B cell (primary cell): Measurements from ENCODE around the gene VCAM1. TPM values are rescaled to one million over a fixed set of nuclear protein-coding genes. Genes with fewer than 3 reads are reported as not detected.

Experiments
- ATAC-seq: fragments of 200-7000 bp; cut with Tn5 transposase; one replicate; pipeline ENCODE4 v1.10.0; 2021; ENCODE audit warnings: low read depth, mild to moderate bottlenecking, moderate number of reproducible peaks, moderate library complexity
- CTCF ChIA-PET: fragments of 350-600 bp; sonication (Branson Sonifier 250); formaldehyde crosslinking; loops from one replicate; lab custom pipeline; 2021; ENCODE audit warnings: antibody characterized with exemption, inconsistent platforms; lab: Charles Lee
- POLR2A ChIA-PET: fragments of 350-600 bp; sonication (Branson Sonifier 250); formaldehyde crosslinking; loops from one replicate; lab custom pipeline; 2021; ENCODE audit warnings: antibody characterized with exemption; lab: Charles Lee
- DNase-seq: peaks from one replicate; pipeline ENCODE4 v3.0.0; 2013
- H2AFZ ChIP-seq: 2 replicates; pipeline ENCODE4 v1.6.1; 2012; ENCODE audit warnings: mild to moderate bottlenecking, low read depth, low read length; ENCODE audit not compliant: insufficient read depth, poor library complexity, severe bottlenecking
- H3K27ac ChIP-seq, 2 donors: 1 replicate in 1 of 2; 2 replicates in 1 of 2; pipeline ENCODE4 v1.5.1; 2012 to 2013; ENCODE audit warnings: low read length in 2 of 2, mild to moderate bottlenecking in 2 of 2, moderate library complexity in 1 of 2
- H3K27me3 ChIP-seq, 4 experiments: fragments of 200-600 bp in 1 of 4; sonication (generic) in 1 of 4; replicated peaks in 1 of 4; 1 replicate in 2 of 4; 2 replicates in 2 of 4; pipeline versions ENCODE4 v1.6.1 to v1.7.0; 2013 to 2016; ENCODE audit warnings: low read length in 3 of 4, mild to moderate bottlenecking in 2 of 4, mixed read lengths in 1 of 4, moderate library complexity in 1 of 4; ENCODE audit not compliant: insufficient read depth in 4 of 4, control insufficient read depth in 3 of 4; ENCODE audit errors: control extremely low read depth in 1 of 4
- H3K36me3 ChIP-seq, 2 experiments: replicated peaks in 1 of 2; 1 replicate in 1 of 2; 2 replicates in 1 of 2; pipeline versions ENCODE4 v1.6.1 to v1.7.1; 2013; ENCODE audit warnings: low read length in 1 of 2; ENCODE audit not compliant: insufficient read depth in 2 of 2, control insufficient read depth in 1 of 2; ENCODE audit errors: control extremely low read depth in 1 of 2, extremely low read depth in 1 of 2
- H3K4me1 ChIP-seq, 2 donors: fragments of 200-600 bp in 1 of 2; sonication (generic) in 1 of 2; 1 replicate in 1 of 2; 2 replicates in 1 of 2; pipeline versions ENCODE4 v1.5.1 to v1.6.1; 2013 to 2017; ENCODE audit warnings: low read length in 2 of 2; ENCODE audit not compliant: control insufficient read depth in 2 of 2, insufficient read depth in 2 of 2
- H3K4me2 ChIP-seq: replicated peaks from 2 replicates; pipeline ENCODE3; 2012; ENCODE audit warnings: mild to moderate bottlenecking, low read depth, low read length; ENCODE audit not compliant: poor library complexity, severe bottlenecking
- H3K4me3 ChIP-seq, 5 experiments: fragments of 200-600 bp in 1 of 5; sonication (generic) in 1 of 5; 1 replicate in 3 of 5; 2 replicates in 2 of 5; pipeline versions ENCODE4 v1.5.1 to v1.7.0; 2011 to 2016; ENCODE audit warnings: low read length in 4 of 5, mild to moderate bottlenecking in 4 of 5, low read depth in 2 of 5, control low read depth in 1 of 5, moderate library complexity in 1 of 5; ENCODE audit not compliant: insufficient read depth in 1 of 5; ENCODE audit errors: control extremely low read depth in 1 of 5, extremely low read depth in 1 of 5
- H3K79me2 ChIP-seq: fragments of 200-600 bp; sonication (generic); one replicate; pipeline ENCODE4 v1.6.0; 2016; ENCODE audit warnings: low read length; ENCODE audit not compliant: control insufficient read depth, insufficient read depth
- H3K9ac ChIP-seq: fragments of 200-600 bp; sonication (generic); 2 replicates; pipeline ENCODE4 v1.6.1; 2017; ENCODE audit warnings: mild to moderate bottlenecking, low read length, moderate library complexity
- H3K9me3 ChIP-seq, 3 donors: one replicate each; pipeline versions ENCODE4 v1.6.1 to v1.7.1; 2013; ENCODE audit warnings: low read length in 2 of 3; ENCODE audit not compliant: control insufficient read depth in 2 of 3, insufficient read depth in 1 of 3; ENCODE audit errors: control extremely low read depth in 1 of 3
- H4K20me1 ChIP-seq: 2 replicates; pipeline ENCODE4 v1.6.0; 2012; ENCODE audit warnings: mild to moderate bottlenecking, low read length; ENCODE audit not compliant: insufficient read depth, control insufficient read depth, poor library complexity, severe bottlenecking
- H3K27ac Mint-ChIP-seq: one replicate; pipeline ENCODE4 v1.8.0; 2021; ENCODE audit warnings: mixed read lengths
- H3K27me3 Mint-ChIP-seq: one replicate; pipeline ENCODE4 v1.8.0; 2021; ENCODE audit warnings: mixed read lengths
- H3K4me1 Mint-ChIP-seq: one replicate; pipeline ENCODE4 v1.8.0; 2021; ENCODE audit warnings: mixed read lengths
- H3K4me3 Mint-ChIP-seq: one replicate; pipeline ENCODE4 v1.8.0; 2021; ENCODE audit warnings: mixed read lengths
- H3K9me3 Mint-ChIP-seq: one replicate; pipeline ENCODE4 v1.8.0; 2022; ENCODE audit warnings: mixed read lengths; ENCODE audit not compliant: insufficient read depth
- CTCF ChIP-seq: fragments of 200-600 bp; IDR thresholded peaks from one replicate; pipeline ENCODE4 v1.8.0; 2022; ENCODE audit warnings: antibody characterized with exemption, mild to moderate bottlenecking
- EZH2 ChIP-seq: IDR thresholded peaks from 2 replicates; pipeline ENCODE4 v1.6.1; 2012; ENCODE audit warnings: borderline replicate concordance, low read depth, mild to moderate bottlenecking, moderate library complexity, low read length; ENCODE audit not compliant: insufficient read depth, poor library complexity, severe bottlenecking
- whole genome bisulfite sequencing: methylation state at CpG from one replicate; pipeline ENCODE4 v1.1.5; 2013; ENCODE audit warnings: missing lambda C conversion rate; ENCODE audit not compliant: insufficient coverage; 5-methylcytosine and 5-hydroxymethylcytosine counted together
- intact Hi-C: fragments of 100-400 bp; cut with micrococcal nuclease; formaldehyde crosslinking; loops from one replicate; pipeline ENCODE4 v1.10.0; 2022
- polyA plus RNA-seq: library from polyadenylated mRNA; depleted of rRNA; stranded (reverse); fragments of >200 nt; gene quantifications from 2 replicates; pipeline ENCODE4 v1.2.3, GENCODE V29; 2012
- total RNA-seq, 2 donors: library from RNA; stranded (reverse); fragments of 120-200 nt in 1 of 2; gene quantifications; 1 replicate in 1 of 2; 2 replicates in 1 of 2; pipeline versions ENCODE4 v1.2.3 to v1.2.4, GENCODE V29; 2013 to 2022

Gene VCAM1
- total and polyA plus RNA-seq, 2 donors (not counting 1 experiment from before 2014, with no cell fraction given): not detected

- Mint-ChIP-seq H3K27me3 (peaks cover 24% of the 10 kb centered on the region), H3K9me3 (no peaks in the 10 kb centered on the region), H3K4me1 (no peaks in the 10 kb centered on the region), H3K4me3 (no peak overlapping the region), H3K27ac (no peak overlapping the region)
- no peak for DNase-seq
- no peaks in the 10 kb centered on the region for H4K20me1 ChIP-seq
- ChIA-PET CTCF (no interaction called here), POLR2A (no interaction called here)
- no peaks in the 10 kb centered on the region for H3K36me3 ChIP-seq
- no peak overlapping the region for H3K9ac ChIP-seq
- 100% methylated on average over 1 of the region's 2 CpGs for WGBS
- no peak overlapping the region for H2AFZ ChIP-seq
- no peak overlapping the region for H3K27ac ChIP-seq
- H3K4me1 ChIP-seq: no peaks in the 10 kb centered on the region
- intact Hi-C loops: no loop called here
- no peak for ATAC-seq
- H3K27me3 ChIP-seq: peaks cover 0 to 5% (median 2%) of the 10 kb centered on the region in 4 experiments
- no peak overlapping the region for H3K4me3 ChIP-seq
- no peak for TF ChIP-seq CTCF
- no peak for TF ChIP-seq EZH2
- H3K79me2 ChIP-seq: no peaks in the 10 kb centered on the region
- no peak overlapping the region for H3K4me2 ChIP-seq
- no peaks in the 10 kb centered on the region for H3K9me3 ChIP-seq
Measured at GRCh38 chr1:100703052-100703451, 16.5 kb upstream of the VCAM1 start.

- Mint-ChIP-seq H3K9me3 (no peaks in the 10 kb centered on the region), H3K4me1 (no peaks in the 10 kb centered on the region), H3K4me3 (no peak overlapping the region), H3K27ac (no peak overlapping the region), H3K27me3 (peaks cover 24% of the 10 kb centered on the region)
- intact Hi-C loops: no loop called here
- H3K9me3 ChIP-seq: no peaks in the 10 kb centered on the region
- ChIA-PET CTCF (no interaction called here), POLR2A (no interaction called here)
- DNase-seq (no peak), ATAC-seq (no peak)
- H3K36me3 ChIP-seq: no peaks in the 10 kb centered on the region
- H4K20me1 ChIP-seq: no peaks in the 10 kb centered on the region
- TF ChIP-seq CTCF (no peak), EZH2 (no peak)
- H3K27me3 ChIP-seq: peaks cover 0 to 5% (median 2%) of the 10 kb centered on the region in 4 experiments
- H3K9ac ChIP-seq: no peak overlapping the region
- H2AFZ ChIP-seq: no peak overlapping the region
- H3K4me3 ChIP-seq: no peak overlapping the region
- H3K27ac ChIP-seq: no peak overlapping the region
- H3K4me2 ChIP-seq: no peak overlapping the region
- no peaks in the 10 kb centered on the region for H3K4me1 ChIP-seq
- H3K79me2 ChIP-seq: no peaks in the 10 kb centered on the region
- WGBS: 100% methylated on average over 1 of the region's 2 CpGs
Measured at GRCh38 chr1:100703716-100704115, 15.8 kb upstream of the VCAM1 start.
